GM18907 (cell line): Measurements from ENCODE around the gene LTN1.

Experiments used
- ATAC-seq: cut with Tn5 transposase; IDR thresholded peaks from one replicate; pipeline ENCODE4 v1.9.1; 2021; ENCODE audit warnings: mild to moderate bottlenecking, moderate library complexity; ENCODE audit not compliant: unreplicated experiment

Gene LTN1

DNA sequence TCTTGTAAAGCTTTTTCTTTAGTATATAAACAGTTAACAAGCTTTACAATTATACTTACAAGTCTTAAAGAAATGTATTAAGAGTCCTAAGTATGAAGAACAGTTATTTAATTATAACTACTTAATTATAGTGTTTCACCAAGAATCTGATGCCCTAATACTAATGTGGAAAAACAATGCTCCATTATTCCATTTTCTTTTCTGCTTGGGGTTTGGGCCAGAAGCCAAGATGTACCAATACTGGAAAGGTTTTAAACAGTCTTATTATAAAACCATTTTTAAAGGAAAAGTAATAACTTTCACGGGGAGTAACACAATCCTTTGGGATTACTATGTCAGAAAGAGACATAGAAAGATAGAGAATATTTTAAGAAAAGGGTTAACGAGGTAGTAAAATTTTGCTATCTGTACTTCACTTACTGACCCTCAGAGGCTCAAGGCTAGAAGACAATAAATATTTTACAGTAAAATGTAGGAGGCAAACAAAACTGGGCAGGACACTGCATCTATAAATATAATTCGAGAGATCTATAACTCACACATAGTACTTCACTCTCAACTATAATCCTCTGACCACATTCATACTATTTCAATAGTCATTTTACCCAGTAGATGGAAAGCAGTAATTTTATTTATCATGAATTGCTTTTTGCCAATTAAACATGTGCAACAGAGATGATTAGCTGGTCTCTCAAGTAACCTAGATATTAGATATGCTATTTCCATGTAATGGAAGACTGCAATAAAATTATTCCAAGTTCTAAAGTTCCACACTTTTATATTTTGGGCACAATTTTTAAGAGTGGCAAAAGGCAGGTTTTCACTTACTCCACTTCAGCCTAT is 63.9 kb downstream of the LTN1 start:
- no peak for ATAC-seq

- ATAC-seq: no peak
Measured at GRCh38 chr21:28927130-28927529, 65.5 kb downstream of the LTN1 start.

DNA sequence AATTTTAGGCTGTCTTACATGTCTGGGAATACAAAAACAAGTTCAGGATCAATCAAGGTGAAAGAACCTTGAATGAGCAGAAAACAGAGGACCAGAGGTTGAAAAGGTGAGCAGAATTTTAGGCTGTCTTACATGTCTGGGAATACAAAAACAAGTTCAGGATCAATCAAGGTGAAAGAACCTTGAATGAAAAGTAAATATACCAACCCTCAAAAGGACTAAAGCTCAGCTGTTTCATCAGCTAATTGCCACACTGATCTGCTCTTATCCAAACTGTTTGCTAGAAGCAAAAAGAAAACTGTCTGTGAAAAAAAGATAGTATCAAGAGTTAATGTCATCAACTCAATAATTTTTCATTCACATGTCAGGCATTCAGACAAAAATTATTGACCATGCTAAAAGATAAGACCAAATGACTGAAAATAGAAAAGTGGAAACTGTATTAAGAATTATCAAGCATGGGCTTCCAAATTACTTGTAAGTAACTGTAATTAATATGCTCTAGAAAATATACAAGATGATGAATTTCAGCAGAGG is 69.2 kb downstream of the LTN1 start:
- no peak for ATAC-seq

DNA sequence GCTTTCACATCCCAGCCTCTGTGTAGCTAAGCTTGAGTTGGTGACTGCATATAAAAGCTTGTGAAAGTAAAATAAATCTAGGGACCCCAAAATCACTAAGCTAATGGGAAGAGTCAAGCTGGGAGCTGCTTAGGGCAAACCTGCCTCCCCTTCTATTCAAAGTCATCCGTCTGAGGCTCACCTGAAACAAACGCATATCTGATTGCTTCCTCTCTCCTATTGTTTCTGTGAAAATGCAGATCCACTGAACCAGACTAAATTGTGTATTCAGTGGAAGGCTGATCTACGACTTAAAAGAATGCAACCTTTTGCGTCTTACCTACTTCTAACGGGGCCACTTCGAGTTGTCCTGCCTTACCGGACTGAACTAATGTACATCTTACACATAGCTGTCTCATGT is 70.3 kb downstream of the LTN1 start:
- no peak for ATAC-seq

DNA sequence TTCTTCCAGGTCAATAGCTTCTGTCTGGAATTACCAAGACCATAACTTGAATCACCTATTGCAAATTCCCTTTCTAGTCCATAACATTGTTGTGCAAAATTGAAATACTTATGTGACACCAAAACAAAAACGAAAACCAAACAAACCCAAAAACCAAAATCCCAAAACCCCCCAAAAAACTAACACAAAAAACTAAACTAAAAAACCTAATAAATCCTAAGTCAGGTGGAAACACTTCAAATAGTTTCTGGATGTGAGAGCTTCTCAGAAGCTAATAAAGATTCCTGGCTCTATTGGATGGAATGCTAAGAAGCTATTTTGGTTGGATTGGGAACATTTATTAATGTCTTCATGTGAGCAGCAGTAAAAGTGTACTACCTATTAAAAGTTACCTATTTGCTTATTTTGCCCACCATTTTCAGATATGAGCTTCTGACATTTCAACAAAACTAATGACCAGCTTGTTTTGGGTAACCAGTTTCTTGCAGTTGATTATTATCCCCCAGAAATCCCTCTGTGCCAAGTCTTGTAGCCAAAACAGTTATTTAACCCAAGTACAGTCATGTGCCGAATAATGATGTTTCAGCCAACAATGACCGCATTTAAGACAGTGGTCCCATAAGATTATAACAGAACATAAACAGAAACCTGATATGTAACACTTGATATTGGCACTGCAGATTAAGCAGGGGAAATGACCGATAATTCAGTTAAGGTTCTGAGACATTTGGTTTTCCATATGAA is 76.4 kb downstream of the LTN1 start:
- ATAC-seq: no peak

GRCh38 chr21:28913071-28913470 is 79.6 kb downstream of the LTN1 start:
- no peak for ATAC-seq

DNA sequence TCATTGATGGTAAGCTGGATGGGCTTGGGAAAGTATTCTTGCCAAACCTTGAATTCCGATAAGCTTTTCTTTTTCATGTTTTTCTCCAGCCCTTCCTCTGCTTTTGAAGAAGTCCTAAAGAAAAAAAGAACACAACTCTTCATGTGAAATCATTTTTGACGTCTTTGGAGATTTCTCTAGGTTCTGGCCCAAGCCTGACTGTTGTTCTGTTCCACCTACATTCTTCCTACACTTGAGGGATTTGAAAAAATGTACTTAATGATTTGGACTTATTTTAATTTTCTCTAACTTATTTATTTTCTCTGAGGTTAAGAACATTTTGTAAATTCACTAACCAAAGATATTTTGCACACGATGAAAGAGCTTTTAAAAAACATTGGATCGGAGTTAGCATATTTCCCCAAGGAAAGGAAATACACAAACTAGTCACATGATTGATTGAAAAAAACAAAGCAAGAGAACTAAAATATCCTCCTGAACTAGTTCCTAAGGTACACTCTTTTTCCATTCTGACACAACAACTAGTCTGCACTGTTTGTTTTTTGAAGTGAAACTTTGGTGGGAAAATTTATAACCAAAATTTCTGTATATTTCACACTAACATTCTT is 82.3 kb downstream of the LTN1 start:
- ATAC-seq: no peak

- ATAC-seq: no peak
Measured at GRCh38 chr21:28908351-28908750, 84.3 kb downstream of the LTN1 start.

DNA sequence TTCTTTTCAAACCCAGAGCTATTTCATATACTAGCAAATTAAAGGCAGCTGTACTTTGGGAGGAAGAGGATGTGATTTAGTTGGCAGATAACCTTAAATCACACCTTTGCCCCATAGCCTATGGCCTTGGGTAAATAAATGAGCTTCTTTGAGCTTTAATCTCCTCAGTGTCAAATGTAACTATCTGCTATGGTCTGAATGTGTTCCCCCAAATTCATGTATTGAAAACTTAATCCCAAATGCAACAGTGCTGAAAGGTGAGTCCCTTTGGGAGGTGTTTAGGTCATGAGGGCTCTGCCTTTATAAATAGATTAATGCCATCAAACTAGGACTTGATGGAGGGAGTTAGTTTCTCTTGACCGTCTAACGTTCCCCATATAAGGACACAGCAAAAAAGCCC is 85.8 kb downstream of the LTN1 start:
- no peak for ATAC-seq

- no peak for ATAC-seq
Measured at GRCh38 chr21:28906236-28906635, 86.4 kb downstream of the LTN1 start.

DNA sequence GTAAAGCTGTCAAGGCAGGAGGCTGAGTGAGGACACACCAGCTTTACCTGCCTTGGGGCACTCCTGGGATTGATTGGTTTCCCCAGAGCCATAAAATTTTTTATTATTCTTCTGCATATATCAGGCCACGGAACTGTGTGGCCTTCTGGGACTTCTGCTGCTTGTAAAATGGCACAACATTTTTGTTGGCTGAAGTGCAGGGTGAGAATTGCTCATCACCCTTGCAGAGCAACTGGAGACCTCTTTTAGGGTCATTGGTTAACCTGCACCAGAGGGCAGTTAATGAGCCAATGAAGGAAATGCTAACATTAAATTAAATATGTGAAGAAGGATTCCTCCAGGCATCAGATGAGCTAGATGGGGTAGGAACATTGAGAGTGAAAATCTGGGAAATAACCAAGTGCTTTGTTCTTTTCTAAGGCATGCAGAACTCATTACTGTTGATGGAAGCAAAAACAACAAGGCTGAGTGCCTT is 87.7 kb downstream of the LTN1 start:
- ATAC-seq: no peak

GRCh38 chr21:28903448-28903847 is 89.2 kb downstream of the LTN1 start:
- no peak for ATAC-seq

DNA sequence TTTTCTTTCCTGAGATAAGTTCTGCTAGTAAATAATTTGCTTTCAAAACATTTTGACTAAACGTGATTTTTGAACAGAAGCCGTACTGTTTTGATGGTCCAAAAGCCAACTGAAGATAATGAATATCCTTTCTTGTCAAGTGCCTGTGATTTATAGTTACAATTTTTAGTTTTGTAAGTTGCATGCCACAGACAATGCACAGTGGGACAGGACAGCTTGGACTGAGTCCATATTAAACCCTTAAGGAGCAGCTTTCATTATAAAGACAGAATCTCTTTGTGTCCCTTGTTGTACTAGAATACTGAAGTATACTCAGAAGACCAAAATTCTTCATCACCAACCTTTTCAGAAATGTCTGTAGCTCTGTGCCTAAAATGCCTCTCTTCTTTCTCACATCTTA is 92.2 kb downstream of the LTN1 start:
- no peak for ATAC-seq

GRCh38 chr21:28899744-28900143 is 92.9 kb downstream of the LTN1 start:
- ATAC-seq: no peak

DNA sequence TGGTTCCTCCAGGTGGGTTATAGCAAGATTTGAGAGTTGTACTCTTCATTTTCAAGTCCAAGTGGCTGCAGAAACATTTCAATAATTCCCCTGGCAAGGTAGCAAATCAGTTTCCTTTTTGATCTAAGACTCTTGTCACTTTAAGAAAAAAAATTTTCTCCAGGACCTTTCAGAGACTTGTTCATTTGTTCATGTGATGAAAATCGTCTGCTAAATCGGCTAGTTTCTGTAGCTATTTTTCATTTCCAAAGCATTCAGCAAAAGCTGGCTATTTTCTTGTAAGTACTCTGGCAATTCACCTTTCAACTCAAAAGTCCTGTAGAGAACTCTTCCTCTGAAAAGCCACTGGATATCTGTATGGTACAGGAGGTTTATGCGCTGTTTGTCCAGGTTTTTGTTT is 93.5 kb downstream of the LTN1 start:
- no peak for ATAC-seq

GRCh38 chr21:28893687-28894086 is 99.0 kb downstream of the LTN1 start:
- no peak for ATAC-seq

GRCh38 chr21:28892199-28893111 is 100.2 kb downstream of the LTN1 start:
- no peak for ATAC-seq

- ATAC-seq: no peak
Measured at GRCh38 chr21:28885853-28886177, 106.9 kb downstream of the LTN1 start.

GRCh38 chr21:28884976-28885852 is 107.5 kb downstream of the LTN1 start:
- peak; percentile 98 for ATAC-seq

- peak; percentile 37 for ATAC-seq
Measured at GRCh38 chr21:28884481-28884880, 108.2 kb downstream of the LTN1 start.
